ENCODE data around the gene SIAH3.
"Not testable (repeated sequence)": the region's sequence is repeated elsewhere in the genome, so short reads cannot be mapped to it uniquely, and the experiment has no call there.

Gene SIAH3

GRCh38 chr13:45851171-45851921 lies at the start of gene SIAH3:
SIAH3 (minus strand) TSS chr13:45851753; CDS start chr13:45851629, 124 bp downstream.
- peak; percentile 56 for DNase-seq

DNA sequence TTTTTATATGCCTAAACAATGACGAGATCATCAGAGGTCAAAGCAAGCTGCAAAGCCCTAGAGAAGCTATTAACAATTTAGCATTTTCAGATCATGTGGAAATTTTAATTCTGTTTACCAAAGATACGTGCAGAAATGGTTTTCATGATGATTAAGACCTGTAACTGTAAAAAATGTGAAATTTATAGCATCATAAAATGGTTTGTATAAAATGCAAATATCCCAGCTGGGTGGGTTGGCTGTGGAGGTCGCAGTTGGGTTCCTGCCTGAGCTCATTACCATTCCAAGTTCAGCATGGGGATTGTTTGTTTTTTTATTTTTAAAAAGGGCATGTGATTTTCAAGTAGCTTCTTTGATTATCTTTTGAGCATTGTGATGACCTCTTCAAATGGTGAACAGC lies 47.9 kb upstream of the SIAH3 start:
- peak; percentile 67 for DNase-seq

- DNase-seq = no peak
Measured at GRCh38 chr13:45897562-45897961, 46.0 kb upstream of the SIAH3 start.

GRCh38 chr13:45896285-45896684 lies 44.7 kb upstream of the SIAH3 start:
- no peak for DNase-seq

GRCh38 chr13:45895881-45896280 lies 44.3 kb upstream of the SIAH3 start:
- DNase-seq = no peak

DNA sequence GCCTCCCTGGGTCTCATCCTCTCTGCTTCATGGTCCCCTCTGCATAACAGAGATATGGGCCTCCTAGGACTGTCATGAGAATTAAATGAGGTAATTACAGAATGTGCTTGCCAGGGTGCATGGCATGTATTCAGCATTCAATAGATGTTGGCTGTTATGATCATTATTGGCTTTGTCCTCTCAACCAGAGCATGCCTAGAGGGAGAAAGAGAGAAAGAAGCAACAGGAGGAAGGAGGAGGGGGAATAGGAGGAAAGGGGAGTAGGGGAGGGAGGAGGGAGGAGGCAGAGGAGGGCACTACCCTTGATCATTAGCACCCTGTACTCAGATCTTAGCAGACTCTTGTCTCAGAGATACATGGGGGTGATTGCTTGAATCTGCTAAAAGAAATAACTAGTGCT lies 41.0 kb upstream of the SIAH3 start:
- no peak for DNase-seq

DNA sequence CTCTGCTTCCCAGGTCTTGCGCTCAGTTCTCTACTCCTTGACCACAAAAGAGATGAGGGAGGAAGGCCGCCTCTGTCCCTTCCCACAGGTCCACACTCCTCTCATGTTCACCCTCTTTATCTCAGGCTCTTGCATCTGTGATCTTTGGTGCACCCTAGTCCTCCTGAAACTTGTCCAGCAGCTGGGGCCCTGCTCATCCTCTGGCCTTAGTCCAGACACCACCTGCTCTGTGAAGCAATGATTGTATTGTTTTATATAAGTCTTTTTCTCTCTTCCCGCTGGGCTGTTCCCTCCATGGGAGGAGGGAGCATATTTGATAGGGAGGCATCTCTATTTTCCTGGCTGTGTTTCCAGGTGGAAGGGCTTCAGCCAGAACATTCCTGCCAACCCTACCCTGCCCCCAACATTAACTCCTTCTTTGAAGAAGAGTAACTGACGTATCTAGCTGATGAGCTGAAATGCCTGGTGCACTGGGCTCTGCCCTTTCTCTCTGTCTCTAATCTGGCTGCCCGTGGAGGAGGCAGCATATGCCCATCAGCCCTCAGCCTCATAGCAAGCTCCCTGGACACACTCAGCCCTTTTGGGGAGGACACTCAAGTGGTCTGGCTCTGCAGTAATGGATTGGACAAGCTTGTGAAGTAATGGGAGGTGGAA lies 38.2 kb upstream of the SIAH3 start:
- no peak for DNase-seq

DNA sequence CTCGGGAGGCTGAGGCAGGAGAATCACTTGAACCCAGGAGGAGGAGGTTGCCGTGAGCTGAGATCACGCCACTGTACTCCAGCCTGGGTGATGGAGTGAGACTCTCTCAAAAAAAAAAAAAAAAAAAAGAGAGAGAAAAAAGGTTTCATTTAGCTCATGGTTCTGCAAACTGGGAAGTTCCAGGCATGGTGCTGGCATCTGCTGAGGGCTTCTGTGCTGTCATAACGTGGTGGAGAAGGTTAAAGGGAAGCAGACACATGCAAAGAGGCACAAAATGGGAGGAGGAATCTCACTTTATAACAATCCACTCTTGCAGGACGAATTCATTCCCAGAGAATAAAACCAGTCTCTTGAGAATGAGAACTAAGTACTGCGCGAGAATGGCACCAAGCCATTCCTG lies 34.9 kb upstream of the SIAH3 start:
- DNase-seq = no peak

GRCh38 chr13:45885194-45885593 lies 33.6 kb upstream of the SIAH3 start:
- DNase-seq = no peak

DNA sequence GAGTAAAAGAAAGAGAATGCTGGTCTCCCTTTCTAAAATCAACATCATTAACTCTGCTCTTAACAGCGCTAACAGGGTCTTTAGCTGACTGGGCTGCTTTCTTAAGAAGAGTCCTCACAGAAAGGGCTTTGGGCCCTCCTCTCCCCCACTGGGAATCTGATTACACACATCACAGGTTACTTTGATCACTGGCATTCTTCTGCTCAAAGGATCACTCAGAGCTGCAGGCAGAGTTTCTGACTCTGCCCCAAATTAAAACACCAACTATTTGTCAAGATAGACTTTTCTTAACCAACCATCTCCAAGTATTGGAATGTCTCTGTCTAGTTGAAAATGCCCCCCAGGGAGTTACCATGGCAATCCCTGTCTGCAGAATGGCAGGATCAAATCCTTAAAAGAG lies 31.1 kb upstream of the SIAH3 start:
- DNase-seq = no peak

DNA sequence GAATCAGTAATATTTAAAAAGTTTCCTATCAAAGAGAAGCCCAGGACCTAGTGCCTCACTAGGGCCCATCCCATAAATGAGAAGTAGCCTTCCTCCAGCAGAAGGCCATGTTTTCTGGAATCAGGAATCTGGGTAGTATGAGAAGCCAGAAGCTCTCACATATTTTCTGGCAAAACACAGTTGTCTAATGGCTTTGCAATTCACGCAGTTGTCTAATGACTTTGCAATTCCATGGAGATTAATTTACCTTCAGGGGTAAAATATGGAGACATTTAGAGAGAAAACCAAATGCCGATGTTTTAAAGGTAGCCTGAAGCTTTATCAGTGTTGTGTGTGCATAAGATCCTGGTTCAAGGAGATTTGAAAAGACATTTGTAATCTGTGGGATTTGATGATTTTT lies 29.8 kb upstream of the SIAH3 start:
- DNase-seq = no peak

GRCh38 chr13:45880242-45880641 lies 28.7 kb upstream of the SIAH3 start:
- no peak for DNase-seq

DNA sequence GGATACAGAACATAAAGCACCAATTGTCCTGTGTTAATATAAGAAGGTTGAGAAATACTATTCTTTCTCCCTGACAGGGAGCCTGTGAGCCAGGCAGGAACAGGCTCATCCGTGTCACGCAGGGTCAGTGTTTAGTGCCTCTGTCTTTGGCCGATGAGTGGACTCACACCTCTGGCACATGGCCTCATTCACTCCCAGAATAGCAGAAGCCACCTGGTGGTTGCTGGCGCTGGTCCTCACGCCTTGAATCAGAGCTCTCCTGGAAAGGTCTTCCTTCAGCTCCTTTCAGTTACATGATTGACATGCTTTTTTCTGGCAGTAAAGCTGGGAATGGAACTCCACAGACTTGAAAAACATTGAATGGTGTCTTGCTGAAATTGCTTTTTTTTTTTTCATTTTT lies 28.1 kb upstream of the SIAH3 start:
- DNase-seq = no peak

GRCh38 chr13:45878966-45879365 lies 27.4 kb upstream of the SIAH3 start:
- DNase-seq = no peak

- no peak for DNase-seq
Measured at GRCh38 chr13:45876781-45877180, 25.2 kb upstream of the SIAH3 start.

DNA sequence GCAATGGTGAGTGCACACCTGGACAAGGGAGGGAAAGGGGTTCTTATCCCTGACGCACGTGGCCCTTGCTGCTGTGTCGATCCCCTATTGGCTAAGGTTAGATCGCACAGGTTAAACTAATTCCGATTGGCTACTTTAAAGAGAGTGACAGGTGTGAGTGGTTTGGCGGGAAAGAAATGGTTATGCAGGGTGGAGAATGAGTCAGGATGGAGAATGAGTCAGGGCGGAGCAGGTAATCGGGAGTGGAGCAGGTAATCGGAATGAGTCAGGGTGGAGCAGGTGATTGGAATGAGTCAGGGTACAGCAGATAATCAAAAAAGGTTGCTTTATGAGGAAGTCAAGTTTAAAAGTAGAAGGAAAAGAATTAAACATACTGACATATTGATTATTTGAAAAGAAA lies 24.4 kb upstream of the SIAH3 start:
- no peak for DNase-seq

DNA sequence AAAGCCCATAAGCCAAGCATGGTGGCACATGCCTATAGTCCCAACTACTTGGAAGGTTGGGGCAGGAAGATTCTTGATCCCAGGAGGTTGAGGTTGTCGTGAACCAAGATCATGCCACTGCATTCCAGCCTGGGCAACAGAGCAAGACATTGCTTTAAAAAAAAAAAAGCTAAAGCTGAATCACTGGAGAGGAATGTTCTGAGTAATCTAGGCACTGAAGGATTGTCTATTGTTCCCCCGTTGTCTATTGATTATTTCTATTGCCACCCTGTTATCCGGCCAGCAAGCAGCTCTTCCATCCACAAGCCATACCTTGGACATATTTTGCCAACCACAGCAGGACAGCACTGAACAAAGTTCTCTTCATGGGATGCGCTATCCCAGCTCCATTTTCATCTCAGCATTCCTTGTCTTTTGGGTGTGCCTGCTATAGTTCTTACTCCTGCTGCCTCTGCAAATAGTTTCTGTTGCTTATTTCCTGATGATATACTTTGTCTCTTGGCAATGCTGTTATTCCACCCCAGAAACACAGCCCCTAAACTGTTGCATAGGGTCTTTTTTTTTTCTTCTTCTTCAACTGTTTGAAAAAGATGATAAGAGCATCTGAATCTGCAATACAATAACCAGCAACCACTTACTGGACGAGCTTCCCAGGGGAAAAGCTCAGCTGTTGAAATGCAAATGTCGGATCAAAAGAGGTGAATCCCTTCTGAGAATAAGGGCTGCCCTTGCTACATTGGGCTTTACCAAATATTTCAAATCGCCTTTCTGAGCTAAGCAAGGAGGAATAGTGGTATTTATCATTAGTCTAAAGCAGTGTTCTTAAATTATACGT lies 22.2 kb upstream of the SIAH3 start:
- peak; percentile 24 for DNase-seq

DNA sequence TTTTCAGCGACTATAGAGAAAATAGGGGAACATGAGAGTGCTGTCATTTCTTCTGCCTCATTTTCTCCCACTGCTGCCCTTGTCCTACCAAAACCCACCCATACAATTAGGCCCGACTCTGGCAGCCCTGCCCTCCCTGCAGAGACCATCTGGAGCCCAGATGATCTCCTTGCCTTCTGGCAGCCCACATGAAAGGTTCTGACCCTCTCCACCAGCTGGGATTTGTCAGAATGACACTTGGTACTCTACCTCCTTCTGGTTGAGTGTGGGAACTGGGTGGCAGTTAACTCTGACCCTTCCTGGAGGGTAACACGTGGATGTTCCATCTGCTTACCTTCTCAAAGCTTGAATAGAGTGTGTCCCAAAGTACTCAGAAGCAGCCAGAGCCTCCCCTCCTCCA lies 21.0 kb upstream of the SIAH3 start:
- no peak for DNase-seq

DNA sequence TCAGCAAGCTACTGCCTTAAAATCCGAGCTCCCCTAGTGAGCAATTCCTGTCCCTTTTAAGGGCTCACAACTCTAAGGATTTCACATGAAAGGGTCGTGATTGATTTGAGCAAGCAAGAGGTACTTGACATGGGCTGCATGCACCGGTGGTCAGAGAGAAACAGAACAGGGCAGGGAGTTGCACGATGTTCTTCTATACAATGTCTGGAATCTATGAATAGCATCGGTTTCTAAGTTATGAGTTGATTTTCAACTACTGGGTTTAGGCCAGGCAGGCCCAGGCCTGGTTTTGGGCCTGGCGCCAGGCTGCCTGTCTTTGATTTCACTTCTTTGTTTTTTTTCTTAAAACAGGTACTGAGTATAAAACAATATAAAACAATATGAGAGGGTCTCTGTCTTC lies 19.6 kb upstream of the SIAH3 start:
- not testable (repeated sequence) for DNase-seq

- no peak for DNase-seq
Measured at GRCh38 chr13:45870232-45870631, 18.7 kb upstream of the SIAH3 start.

DNA sequence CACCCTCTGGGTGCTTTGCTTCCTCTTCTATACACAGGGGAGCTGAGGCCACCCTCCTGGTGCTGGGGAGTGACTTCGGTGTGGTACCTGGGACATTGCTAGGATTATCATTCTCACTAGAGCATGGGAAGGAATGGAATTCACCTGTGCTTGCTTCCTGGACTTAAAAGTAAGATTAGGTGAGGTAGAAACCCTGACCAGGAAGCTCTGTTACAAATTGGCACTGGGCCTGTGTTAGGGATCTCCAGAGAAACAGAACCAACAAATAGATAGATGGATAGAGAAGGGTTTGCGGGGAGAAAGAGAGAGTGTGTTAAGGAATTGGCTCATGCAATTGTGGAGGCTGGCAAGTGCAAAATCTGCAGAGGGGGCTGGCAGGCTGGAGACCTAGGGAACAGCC lies 13.9 kb upstream of the SIAH3 start:
- no peak for DNase-seq

- no peak for DNase-seq
Measured at GRCh38 chr13:45863709-45864590, 12.4 kb upstream of the SIAH3 start.

DNA sequence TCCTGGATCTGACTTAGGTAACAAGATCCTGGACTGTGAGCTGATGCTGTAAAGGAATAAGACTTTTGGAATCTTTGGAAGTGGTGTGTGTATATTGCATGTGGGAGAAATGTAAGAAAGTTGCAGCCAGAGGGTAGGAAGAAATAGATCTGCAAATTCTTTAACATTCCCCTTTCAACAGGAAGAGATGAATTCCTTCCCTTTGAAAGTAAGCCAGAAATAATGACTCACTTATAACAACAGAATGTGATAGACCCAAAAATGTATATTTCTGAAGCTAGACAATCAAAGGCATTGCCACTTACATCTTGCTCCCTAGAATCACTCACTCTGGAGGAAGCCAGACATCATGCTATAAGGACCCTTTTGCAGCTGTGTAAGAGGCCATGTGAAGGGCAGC lies 9.8 kb upstream of the SIAH3 start:
- no peak for DNase-seq

All from NCI-H526 treated with DMSO at 0.1 percent for 48 hours (cell line).